Measurements from ENCODE around the gene APOL3. TPM values are rescaled to one million over a fixed set of nuclear protein-coding genes. Genes with fewer than 3 reads are reported as not detected.
"Not testable (repeated sequence)": the region's sequence is repeated elsewhere in the genome, so short reads cannot be mapped to it uniquely, and the experiment has no call there.

APOL3 gene
- total and polyA plus RNA-seq, 9 donors: 7.3 to 13.8 (median 10.6) TPM

DNA sequence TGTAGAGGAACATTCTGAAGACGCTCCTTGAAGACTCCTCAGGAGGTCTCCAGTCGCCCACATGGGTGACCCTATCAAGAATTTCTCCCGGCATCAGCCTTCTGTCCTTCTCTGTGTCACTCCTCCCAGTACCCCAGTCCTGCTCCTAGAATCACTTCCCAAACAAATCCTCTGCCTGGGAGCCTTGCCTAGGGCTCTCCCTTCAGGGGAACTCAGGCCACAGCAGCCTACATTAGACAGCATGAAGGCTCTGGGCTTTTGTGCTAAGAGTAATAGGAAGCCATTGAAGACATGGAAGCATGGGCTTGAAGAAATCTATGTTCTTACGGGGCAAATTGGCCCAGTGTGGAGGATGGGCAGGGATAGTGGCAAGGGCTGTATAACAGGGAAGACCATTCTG, 21.8 kb downstream of the APOL3 start:
- H3K27me3 ChIP-seq (ENCODE audit: control insufficient read depth, insufficient read depth, low read length); H3K9me3 ChIP-seq (replicated peaks; ENCODE audit: control insufficient read depth, low read depth, low read length); H3K36me3 ChIP-seq (ENCODE audit: control insufficient read depth, insufficient read depth, low read length); H3K27ac ChIP-seq (ENCODE audit: low read length); H3K4me3 ChIP-seq (ENCODE audit: low read length); DNase-seq; H3K4me1 ChIP-seq (ENCODE audit: control insufficient read depth, insufficient read depth, low read length): not testable (repeated sequence)
- 87% methylated on average over 1 of the region's 4 CpGs for WGBS (ENCODE audit: insufficient coverage)

DNA sequence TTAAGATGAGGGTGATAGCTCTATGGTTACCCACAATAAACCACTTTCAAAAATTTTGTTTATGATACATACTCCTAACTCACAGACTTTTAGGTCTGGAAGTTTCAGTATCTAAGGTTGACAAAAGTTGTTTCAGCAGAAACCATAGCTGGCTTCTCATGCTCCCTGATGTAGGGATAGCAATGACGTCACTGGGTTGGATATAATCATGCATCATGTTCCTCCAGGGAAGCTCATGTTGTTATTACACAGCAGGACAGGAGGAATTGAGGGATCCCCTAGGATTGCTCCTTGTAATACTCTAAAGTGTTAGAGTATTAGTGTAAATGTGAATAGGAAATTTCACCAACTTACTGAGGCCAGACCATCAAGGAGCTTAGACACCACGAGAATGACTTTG, 23.6 kb downstream of the APOL3 start:
- DNase-seq: no peak
- H3K27ac ChIP-seq (ENCODE audit: low read length): no peak overlapping the region
- 20% methylated on average over 1 of the region's 2 CpGs for WGBS (ENCODE audit: insufficient coverage)

DNA sequence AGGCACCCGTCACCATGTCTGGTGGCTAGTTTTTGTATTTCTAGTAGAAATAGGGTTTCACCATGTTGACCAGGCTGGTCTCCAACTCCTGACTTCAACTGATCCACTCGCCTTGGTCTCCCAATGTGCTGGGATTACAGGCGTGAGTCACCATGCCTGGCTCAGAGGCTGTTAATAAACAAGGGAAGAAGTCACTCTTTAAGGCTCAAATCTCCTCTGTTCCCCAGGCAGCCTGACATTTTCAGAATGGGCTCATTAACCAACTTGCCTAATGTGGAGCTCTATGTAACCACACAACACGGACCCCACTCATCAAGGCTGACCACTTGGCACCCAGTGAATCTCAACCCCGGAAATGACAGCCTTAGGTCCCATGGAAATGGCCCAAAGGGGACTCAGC, 24.1 kb downstream of the APOL3 start:
- H3K36me3 ChIP-seq (ENCODE audit: control insufficient read depth, insufficient read depth, low read length): peaks cover under 1% of the 10 kb centered on the region
- no peak for DNase-seq
- 100% methylated on average over 1 of the region's 5 CpGs for WGBS (ENCODE audit: insufficient coverage)
- no peak overlapping the region for H3K27ac ChIP-seq (ENCODE audit: low read length)
- no peaks in the 10 kb centered on the region for H3K9me3 ChIP-seq (replicated peaks; ENCODE audit: control insufficient read depth, low read depth, low read length)
- no peaks in the 10 kb centered on the region for H3K4me1 ChIP-seq (ENCODE audit: control insufficient read depth, insufficient read depth, low read length)
- no peaks in the 10 kb centered on the region for H3K27me3 ChIP-seq (ENCODE audit: control insufficient read depth, insufficient read depth, low read length)
- no peak overlapping the region for H3K4me3 ChIP-seq (ENCODE audit: low read length)

More for the DNA sequence above, 23.6 kb downstream of the APOL3 start:
- Histone ChIP-seq H3K4me3 (ENCODE audit: low read length) (no peak overlapping the region), H3K9me3 (replicated peaks; ENCODE audit: control insufficient read depth, low read depth, low read length) (no peaks in the 10 kb centered on the region), H3K4me1 (ENCODE audit: control insufficient read depth, insufficient read depth, low read length) (no peaks in the 10 kb centered on the region), H3K27me3 (ENCODE audit: control insufficient read depth, insufficient read depth, low read length) (no peaks in the 10 kb centered on the region), H3K36me3 (ENCODE audit: control insufficient read depth, insufficient read depth, low read length) (peaks cover 3% of the 10 kb centered on the region)

DNA sequence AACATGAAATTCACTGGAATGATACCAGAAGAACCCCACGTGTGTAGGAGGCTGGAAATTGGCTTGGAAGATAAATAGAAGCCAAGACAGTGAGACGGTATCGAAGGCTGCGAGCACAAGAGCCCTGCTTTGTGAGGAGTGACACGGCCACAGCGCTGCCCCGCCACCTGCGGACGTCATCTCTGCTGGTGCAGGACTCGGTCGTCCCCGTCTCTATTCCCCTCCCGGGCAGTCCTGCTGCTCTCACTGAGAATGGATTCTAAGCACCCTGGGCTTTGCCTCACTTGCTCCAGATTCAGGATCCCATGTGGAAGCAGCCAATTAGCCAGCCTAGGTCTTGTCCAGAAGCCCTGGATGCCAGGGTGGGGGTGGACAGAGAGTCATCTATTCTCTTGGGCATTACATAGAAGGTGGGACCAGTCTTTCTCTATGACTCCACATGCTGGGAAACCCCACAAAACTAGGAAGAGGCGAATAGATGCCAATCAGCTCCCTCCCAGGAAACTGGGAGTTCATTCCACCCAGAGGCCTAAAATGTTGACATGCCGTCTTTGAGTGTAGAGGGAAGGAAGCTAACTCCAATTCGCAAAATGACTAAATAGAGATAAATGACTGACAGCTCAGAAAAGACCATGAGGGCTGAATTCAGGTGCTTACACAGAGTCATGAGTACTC, 25.1 kb downstream of the APOL3 start:
- WGBS (ENCODE audit: insufficient coverage): 82% methylated on average over 15 of the region's 16 CpGs

DNA sequence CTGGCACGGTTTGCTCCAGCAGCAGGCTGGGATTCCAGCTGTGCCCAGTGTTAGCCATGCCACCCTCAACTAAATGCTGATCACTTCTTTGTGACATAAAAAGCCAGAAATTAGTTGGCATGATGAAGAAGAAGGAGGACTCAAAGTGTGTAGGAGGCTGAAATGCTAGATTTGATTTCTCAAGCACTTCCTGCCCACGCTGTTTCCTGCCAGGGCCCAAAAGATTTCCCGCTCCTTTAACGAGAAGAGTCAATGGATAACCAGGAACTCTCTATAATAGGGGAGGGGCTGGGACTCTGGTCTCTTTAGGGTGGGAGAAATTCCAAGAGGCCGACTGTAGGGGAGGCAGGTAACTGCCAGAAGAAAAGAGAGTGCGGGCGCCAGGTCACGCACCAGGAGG, 26.4 kb downstream of the APOL3 start:
- DNase-seq: no peak
- H3K27ac ChIP-seq (ENCODE audit: low read length): no peak overlapping the region
- no peaks in the 10 kb centered on the region for H3K9me3 ChIP-seq (replicated peaks; ENCODE audit: control insufficient read depth, low read depth, low read length)
- peaks cover 4% of the 10 kb centered on the region for H3K27me3 ChIP-seq (ENCODE audit: control insufficient read depth, insufficient read depth, low read length)
- whole genome bisulfite sequencing (ENCODE audit: insufficient coverage): 17% methylated on average over 1 of the region's 8 CpGs
- H3K4me3 ChIP-seq (ENCODE audit: low read length): no peak overlapping the region
- no peaks in the 10 kb centered on the region for H3K36me3 ChIP-seq (ENCODE audit: control insufficient read depth, insufficient read depth, low read length)
- no peaks in the 10 kb centered on the region for H3K4me1 ChIP-seq (ENCODE audit: control insufficient read depth, insufficient read depth, low read length)

More for the DNA sequence above, 25.1 kb downstream of the APOL3 start:
- Histone ChIP-seq H3K4me1 (ENCODE audit: control insufficient read depth, insufficient read depth, low read length) (no peaks in the 10 kb centered on the region), H3K36me3 (ENCODE audit: control insufficient read depth, insufficient read depth, low read length) (no peaks in the 10 kb centered on the region), H3K4me3 (ENCODE audit: low read length) (no peak overlapping the region), H3K27ac (ENCODE audit: low read length) (no peak overlapping the region), H3K9me3 (replicated peaks; ENCODE audit: control insufficient read depth, low read depth, low read length) (no peaks in the 10 kb centered on the region), H3K27me3 (ENCODE audit: control insufficient read depth, insufficient read depth, low read length) (peaks cover 4% of the 10 kb centered on the region)
- no peak for DNase-seq

DNA sequence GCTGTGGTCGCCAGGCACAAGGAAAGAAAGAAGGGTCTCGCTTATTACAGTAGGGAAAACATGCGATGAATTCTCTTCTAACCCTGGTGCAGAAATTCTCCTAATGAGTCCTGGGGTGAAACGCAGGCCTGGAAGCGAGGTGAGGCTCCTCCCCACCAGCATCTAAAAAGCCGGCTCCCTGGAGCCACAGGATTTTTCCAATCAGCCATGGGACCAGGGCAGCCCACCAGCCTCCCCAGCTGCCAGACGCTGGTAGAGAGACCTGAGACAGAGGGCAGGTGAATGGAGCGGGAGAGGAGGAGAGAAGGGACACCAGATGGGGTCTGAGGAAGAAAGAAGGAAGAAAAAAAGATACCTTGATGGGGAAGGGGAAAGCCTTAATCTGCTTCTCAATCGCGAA, 28.6 kb downstream of the APOL3 start:
- Histone ChIP-seq H3K9me3 (replicated peaks; ENCODE audit: control insufficient read depth, low read depth, low read length) (no peaks in the 10 kb centered on the region), H3K27me3 (ENCODE audit: control insufficient read depth, insufficient read depth, low read length) (peaks cover 4% of the 10 kb centered on the region), H3K36me3 (ENCODE audit: control insufficient read depth, insufficient read depth, low read length) (no peaks in the 10 kb centered on the region), H3K4me1 (ENCODE audit: control insufficient read depth, insufficient read depth, low read length) (no peaks in the 10 kb centered on the region), H3K27ac (ENCODE audit: low read length) (no peak overlapping the region), H3K4me3 (ENCODE audit: low read length) (no peak overlapping the region)
- 66% methylated on average over 6 of the region's 10 CpGs for WGBS (ENCODE audit: insufficient coverage)
- DNase-seq: no peak

DNA sequence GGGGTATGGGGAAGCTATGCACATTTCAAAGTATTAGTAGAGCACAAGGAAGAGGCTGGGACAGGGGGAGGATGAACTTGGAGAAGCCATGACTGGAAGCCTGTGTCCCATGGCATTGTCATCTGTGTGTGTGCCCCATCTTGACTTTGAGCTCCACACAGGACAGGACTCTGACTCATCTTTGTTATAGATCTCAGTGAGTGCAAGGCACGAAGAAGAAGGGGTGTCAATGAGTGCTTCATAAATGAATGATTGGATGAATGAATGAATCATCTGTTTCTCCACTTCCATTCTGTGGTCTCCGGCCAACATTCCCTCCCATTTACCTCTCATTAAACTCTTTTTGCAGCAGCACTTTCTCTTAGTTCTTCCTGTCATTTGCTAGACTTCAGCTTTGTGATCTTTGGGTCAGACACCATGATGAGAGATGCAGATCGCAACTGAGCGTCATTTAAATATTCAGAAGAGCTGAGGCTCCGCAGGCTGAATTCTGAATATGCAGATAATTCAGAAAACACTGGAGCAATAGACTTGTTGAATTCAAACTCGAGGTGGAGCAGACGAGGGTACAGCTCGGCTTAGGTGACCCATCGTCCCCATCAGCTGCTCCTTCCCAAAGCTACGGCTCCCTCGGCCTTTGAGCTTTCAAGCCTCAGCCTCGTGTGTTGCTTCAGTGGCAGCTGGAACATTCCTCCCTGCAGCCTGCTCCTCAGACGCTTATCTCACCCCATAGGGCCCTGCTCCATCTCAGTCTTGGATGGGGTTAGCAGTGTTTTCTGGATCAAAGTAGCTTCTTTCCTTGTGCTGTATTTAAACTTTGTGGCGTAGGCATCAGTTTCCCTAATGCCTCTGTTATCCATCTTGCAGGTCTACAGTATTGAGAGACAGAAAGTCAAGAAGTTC, 30.8 kb downstream of the APOL3 start:
- H3K4me3 ChIP-seq (ENCODE audit: low read length): no peak overlapping the region
- no peaks in the 10 kb centered on the region for H3K9me3 ChIP-seq (replicated peaks; ENCODE audit: control insufficient read depth, low read depth, low read length)
- H3K4me1 ChIP-seq (ENCODE audit: control insufficient read depth, insufficient read depth, low read length): no peaks in the 10 kb centered on the region
- DNase-seq: peak; percentile 49
- no peak overlapping the region for H3K27ac ChIP-seq (ENCODE audit: low read length)
- WGBS (ENCODE audit: insufficient coverage): 55% methylated on average over 11 of the region's 14 CpGs
- H3K36me3 ChIP-seq (ENCODE audit: control insufficient read depth, insufficient read depth, low read length): no peaks in the 10 kb centered on the region
- peaks cover 4% of the 10 kb centered on the region for H3K27me3 ChIP-seq (ENCODE audit: control insufficient read depth, insufficient read depth, low read length)

DNA sequence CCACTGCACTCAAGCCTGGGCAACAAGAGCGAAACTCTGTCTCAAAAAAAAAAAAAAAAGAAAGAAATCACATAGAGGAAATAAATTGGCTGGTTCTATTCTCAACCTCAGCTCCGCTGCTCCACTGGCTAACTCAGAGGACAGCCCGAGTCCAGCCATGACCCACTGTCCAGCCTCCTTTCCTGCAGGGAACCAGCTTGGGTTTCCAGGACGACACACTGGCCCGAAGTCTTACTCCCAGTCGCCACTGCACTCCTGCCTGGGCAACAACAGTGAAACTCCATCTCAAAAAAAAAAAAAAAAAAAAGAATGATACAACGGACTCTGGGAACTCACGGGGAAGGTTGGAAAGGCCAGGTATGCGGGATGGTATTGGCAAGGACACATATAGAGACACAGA, 31.5 kb downstream of the APOL3 start:
- peaks cover 2% of the 10 kb centered on the region for H3K4me1 ChIP-seq (ENCODE audit: control insufficient read depth, insufficient read depth, low read length)
- H3K9me3 ChIP-seq (replicated peaks; ENCODE audit: control insufficient read depth, low read depth, low read length): no peaks in the 10 kb centered on the region
- H3K36me3 ChIP-seq (ENCODE audit: control insufficient read depth, insufficient read depth, low read length): no peaks in the 10 kb centered on the region
- no peak overlapping the region for H3K4me3 ChIP-seq (ENCODE audit: low read length)
- 75% methylated on average over 4 of the region's 9 CpGs for WGBS (ENCODE audit: insufficient coverage)
- no peak overlapping the region for H3K27ac ChIP-seq (ENCODE audit: low read length)
- peaks cover 4% of the 10 kb centered on the region for H3K27me3 ChIP-seq (ENCODE audit: control insufficient read depth, insufficient read depth, low read length)
- no peak for DNase-seq

DNA sequence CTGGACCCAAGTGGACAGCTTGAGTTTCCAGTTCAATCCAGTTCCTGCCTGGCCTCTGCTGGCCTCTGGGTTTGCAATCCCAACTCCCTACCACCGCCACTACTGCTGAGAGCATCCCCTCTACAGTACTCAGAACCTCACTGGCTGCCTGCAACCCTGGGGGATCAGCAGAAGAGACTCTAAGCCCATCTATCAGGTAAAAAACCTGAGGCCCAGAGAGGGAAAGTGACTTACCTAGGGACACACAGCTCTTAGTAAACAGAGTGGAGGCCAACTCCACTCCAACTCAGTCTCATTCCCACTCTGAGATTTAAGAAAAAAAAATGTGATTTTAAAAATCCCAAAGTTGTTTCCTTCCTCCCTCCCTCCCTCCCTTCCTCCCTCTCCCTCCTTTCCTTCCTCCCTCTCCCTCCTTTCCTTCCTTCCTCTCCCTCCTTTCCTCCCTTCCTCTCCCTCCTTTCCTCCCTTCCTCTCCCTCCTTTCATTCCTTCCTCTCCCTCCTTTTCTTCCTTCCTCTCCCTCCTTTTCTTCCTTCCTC, 34.5 kb downstream of the APOL3 start:
- no peaks in the 10 kb centered on the region for H3K36me3 ChIP-seq (ENCODE audit: control insufficient read depth, insufficient read depth, low read length)
- no peak overlapping the region for H3K4me3 ChIP-seq (ENCODE audit: low read length)
- H3K9me3 ChIP-seq (replicated peaks; ENCODE audit: control insufficient read depth, low read depth, low read length): no peaks in the 10 kb centered on the region
- peaks cover 3% of the 10 kb centered on the region for H3K27me3 ChIP-seq (ENCODE audit: control insufficient read depth, insufficient read depth, low read length)
- H3K27ac ChIP-seq (ENCODE audit: low read length): no peak overlapping the region
- WGBS (ENCODE audit: insufficient coverage): no CpG with 5 or more reads among the region's 1 CpG
- H3K4me1 ChIP-seq (ENCODE audit: control insufficient read depth, insufficient read depth, low read length): peaks cover 5% of the 10 kb centered on the region
- no peak for DNase-seq

DNA sequence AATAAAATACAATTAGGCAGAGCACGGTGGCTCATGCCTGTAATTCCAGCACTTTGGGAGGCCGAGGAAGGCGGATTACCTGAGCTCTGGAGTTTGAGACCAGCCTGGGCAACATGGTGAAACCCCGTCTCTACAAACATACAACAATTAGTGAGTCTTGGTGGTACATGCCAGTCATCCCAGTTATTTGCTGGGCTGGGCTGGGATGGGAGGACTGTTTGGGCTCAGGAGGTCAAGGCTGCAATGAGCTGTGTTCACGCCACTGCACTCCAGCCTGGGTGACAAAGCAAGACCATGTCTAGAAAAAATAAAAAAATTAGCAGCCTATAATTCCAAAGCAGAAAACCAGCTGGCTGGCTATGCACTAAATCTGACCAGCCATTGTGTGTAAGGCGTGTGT, 35.1 kb downstream of the APOL3 start:
- peaks cover 5% of the 10 kb centered on the region for H3K4me1 ChIP-seq (ENCODE audit: control insufficient read depth, insufficient read depth, low read length)
- WGBS (ENCODE audit: insufficient coverage): no CpG with 5 or more reads among the region's 6 CpGs
- no peak overlapping the region for H3K4me3 ChIP-seq (ENCODE audit: low read length)
- no peak for DNase-seq
- H3K36me3 ChIP-seq (ENCODE audit: control insufficient read depth, insufficient read depth, low read length): no peaks in the 10 kb centered on the region
- H3K27ac ChIP-seq (ENCODE audit: low read length): no peak overlapping the region
- H3K27me3 ChIP-seq (ENCODE audit: control insufficient read depth, insufficient read depth, low read length): no peaks in the 10 kb centered on the region
- H3K9me3 ChIP-seq (replicated peaks; ENCODE audit: control insufficient read depth, low read depth, low read length): no peaks in the 10 kb centered on the region
